GM21390 (cell line): Measurements from ENCODE around the gene CAMK2B.
A peak's percentile ranks its signal among the peaks of the same experiment; 100 is the strongest.

Experiments used
- ATAC-seq: cut with Tn5 transposase; IDR thresholded peaks from one replicate; pipeline ENCODE4 v1.9.1; 2021; ENCODE audit not compliant: unreplicated experiment

CAMK2B gene

GRCh38 chr7:44258423-44258760 is 67.0 kb downstream of the CAMK2B start:
- no peak for ATAC-seq

GRCh38 chr7:44257618-44258422 is 67.6 kb downstream of the CAMK2B start:
- ATAC-seq, result peak; percentile 89

GRCh38 chr7:44257213-44257612 is 68.2 kb downstream of the CAMK2B start:
- no peak for ATAC-seq

GRCh38 chr7:44256459-44256858 is 68.9 kb downstream of the CAMK2B start:
- no peak for ATAC-seq

- no peak for ATAC-seq
Observed at GRCh38 chr7:44251881-44252280, 73.5 kb downstream of the CAMK2B start.

- ATAC-seq, result no peak
Observed at GRCh38 chr7:44251269-44251668, 74.1 kb downstream of the CAMK2B start.

GRCh38 chr7:44249639-44250234 is 75.7 kb downstream of the CAMK2B start:
- no peak for ATAC-seq

GRCh38 chr7:44247868-44248651 is 77.3 kb downstream of the CAMK2B start:
- no peak for ATAC-seq

GRCh38 chr7:44246396-44247113 is 78.8 kb downstream of the CAMK2B start:
- ATAC-seq, result no peak

- no peak for ATAC-seq
Observed at GRCh38 chr7:44244282-44244681, 81.1 kb downstream of the CAMK2B start.

GRCh38 chr7:44242091-44242490 is 83.3 kb downstream of the CAMK2B start:
- no peak for ATAC-seq

- ATAC-seq, result peak; percentile 92
Observed at GRCh38 chr7:44240983-44241510, 84.3 kb downstream of the CAMK2B start.

GRCh38 chr7:44240376-44240775 is 85.0 kb downstream of the CAMK2B start:
- no peak for ATAC-seq

- ATAC-seq, result no peak
Observed at GRCh38 chr7:44239361-44239760, 86.0 kb downstream of the CAMK2B start.

GRCh38 chr7:44238116-44238695 is 87.2 kb downstream of the CAMK2B start:
- ATAC-seq, result no peak

GRCh38 chr7:44237696-44238095 is 87.7 kb downstream of the CAMK2B start:
- no peak for ATAC-seq

GRCh38 chr7:44236333-44236728 is 89.1 kb downstream of the CAMK2B start:
- ATAC-seq, result no peak

- no peak for ATAC-seq
Observed at GRCh38 chr7:44235582-44236332, 89.6 kb downstream of the CAMK2B start.

- ATAC-seq, result no peak
Observed at GRCh38 chr7:44235066-44235465, 90.3 kb downstream of the CAMK2B start.
